HG02973 (cell line): ENCODE results near the gene ADCYAP1R1.

Source experiments
- ATAC-seq: cut with Tn5 transposase; IDR thresholded peaks from one replicate; pipeline ENCODE4 v1.9.1; 2021; ENCODE audit warnings: moderate library complexity; ENCODE audit not compliant: unreplicated experiment

The ADCYAP1R1 gene

DNA sequence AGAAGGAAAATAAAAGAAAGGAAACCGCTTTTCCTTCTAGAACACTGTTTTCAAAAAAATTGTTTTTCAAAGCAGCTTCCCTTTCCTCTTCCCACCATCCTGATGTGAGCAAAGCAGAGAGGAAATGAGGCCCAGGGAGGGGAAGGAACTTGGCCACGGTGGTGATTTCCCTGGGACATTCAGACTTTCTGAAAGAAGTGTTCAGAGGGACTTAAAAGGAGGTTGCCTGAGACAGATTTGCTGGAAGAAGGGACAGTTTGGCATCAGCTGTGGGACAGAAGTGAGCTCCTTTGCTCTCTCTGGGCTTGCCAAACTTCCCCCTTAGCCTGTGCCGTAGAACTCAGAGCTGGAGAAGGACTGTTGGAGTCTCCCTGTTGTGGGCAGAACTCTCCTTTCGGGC lies 30.3 kb downstream of the ADCYAP1R1 start:
- no peak for ATAC-seq

DNA sequence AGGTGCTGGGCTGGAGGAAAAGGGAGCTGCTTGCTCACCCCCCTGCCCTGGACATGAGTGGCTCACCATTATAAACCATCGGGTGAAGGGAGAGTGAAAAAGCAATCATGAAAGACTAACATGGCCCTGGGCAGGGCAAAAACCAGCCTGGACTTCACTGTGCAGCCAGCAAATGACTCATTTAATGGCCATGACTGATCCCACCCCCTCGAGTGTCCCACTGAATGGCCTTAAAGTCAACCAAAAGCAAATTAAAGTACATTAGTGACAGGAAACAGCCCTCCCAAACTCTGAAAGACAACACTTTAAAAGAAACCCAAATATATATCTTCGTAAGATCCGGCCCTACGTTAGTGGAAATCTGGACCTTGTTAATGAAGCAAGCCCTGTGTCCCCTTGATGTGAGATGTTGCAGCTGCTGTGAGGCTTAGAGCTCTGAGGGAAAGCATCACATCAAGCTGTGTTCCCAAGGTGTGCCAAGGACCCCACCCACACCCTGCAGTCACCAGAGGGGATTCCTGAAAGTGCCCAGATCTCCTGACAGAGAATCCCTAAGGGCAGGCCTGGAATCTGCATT lies 31.2 kb downstream of the ADCYAP1R1 start:
- no peak for ATAC-seq

DNA sequence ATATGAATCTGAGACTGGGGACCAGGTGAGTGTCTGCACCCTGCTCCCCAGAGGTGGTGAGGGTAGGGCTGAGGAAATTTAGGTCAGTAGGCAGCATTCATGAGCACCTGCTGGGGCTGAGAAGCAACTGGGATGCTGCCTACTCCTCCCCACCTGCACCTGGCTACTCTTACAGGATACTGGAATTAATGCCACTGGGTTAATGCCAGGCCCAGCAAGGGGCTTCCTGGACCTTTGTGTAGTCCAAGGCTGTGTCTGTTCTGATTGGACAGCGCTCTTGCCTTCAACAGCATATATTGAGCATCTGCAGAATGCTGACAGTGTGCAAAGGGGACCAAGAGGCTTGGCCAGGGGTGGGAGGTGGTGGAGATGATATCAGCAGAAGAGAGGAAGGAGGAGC lies 32.1 kb downstream of the ADCYAP1R1 start:
- ATAC-seq = no peak

DNA sequence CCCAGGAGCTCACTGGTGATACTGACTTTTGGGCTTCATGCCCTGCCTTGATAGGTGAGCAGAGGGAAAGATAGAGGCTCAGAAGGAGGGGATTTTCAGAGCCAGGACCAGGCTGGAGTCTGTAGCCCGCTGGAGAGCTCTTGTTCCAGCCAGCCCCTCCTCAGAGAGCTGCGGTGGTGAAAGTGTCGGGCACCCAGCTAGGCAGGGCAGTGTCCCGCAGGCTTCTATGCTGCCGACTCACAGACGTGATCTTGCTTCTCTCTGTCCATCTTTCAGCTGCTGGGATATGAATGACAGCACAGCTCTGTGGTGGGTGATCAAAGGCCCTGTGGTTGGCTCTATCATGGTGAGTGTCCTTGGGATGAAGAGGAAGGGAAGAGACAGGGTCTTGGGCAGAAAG lies 35.2 kb downstream of the ADCYAP1R1 start:
- ATAC-seq = no peak

DNA sequence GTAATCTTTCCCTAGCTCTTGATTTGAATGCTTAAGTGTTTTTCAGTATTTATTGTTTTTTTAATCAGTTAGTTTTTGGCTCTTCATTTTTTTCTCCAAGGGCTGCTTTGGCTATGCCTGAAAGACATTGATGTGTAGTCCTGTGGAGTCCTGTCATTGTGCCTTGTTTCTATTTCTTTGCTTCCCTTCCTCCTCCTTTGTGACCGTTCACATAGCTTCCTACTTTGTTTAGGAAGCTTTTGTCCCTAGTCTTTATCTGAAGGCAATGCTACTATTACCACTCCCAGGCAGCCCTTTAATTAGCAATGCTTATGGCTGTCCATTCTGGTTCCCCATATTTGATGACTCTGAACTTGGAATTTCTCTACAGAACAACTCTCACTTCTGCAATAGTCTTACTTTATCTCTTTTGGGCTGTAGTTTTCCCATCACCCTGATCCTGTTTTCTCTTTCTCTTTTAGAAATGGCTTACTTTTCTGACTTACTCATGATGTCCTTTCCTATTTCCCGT lies 39.9 kb downstream of the ADCYAP1R1 start:
- ATAC-seq = no peak

DNA sequence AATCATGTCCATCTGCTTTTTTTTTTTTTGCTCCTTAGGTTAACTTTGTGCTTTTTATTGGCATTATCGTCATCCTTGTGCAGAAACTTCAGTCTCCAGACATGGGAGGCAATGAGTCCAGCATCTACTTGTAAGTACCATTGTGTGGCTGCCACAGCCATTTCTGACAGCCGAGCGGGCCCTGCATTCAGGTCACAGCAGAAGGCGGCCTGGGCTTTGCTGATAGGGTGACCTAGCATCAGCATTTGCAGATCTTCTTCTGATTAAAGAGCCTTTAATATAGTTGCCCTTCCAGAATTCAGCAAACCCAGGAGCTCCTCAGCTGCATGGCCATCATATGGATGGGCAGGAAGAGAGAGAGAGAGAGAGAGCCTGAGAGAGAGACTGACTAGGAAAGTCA lies 40.5 kb downstream of the ADCYAP1R1 start:
- no peak for ATAC-seq

DNA sequence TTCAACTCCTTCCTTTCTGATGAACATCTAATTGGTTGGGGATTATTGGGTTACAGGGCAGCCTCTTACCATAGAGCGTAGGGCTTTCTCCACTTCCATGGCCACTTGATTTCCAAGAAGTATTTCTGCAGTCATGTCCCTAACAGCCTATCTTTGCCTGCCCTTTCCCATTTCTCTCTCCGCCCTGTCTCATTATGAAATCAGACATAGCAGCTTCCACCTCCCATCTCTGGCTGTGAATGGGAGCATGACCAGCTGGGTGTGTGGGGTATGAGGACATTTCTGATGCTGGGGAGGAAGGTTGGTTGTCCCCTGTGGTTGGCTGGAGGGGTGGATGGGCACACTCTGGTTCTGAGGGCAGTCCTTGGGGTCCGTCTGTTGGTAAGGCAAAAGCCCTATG lies 41.2 kb downstream of the ADCYAP1R1 start:
- no peak for ATAC-seq

DNA sequence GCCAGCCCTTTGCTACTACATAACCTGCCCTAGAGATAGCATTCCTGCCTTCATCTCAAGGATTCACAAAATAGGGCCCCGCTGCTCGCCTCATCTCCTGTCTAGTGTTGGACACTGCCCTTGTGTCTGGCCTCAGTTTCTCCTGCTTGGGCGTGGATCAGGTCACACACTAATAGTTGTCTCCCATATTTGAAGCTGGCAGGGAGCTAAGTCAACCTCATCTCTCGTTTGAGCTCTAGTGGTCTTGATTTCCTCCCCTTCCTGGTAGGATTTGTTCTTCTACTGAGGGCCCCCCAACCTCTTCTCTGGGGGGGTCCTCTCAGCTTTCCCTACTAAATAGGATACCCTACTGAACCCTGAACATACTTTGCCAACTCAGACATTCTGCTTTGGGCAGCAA lies 42.2 kb downstream of the ADCYAP1R1 start:
- ATAC-seq = no peak

DNA sequence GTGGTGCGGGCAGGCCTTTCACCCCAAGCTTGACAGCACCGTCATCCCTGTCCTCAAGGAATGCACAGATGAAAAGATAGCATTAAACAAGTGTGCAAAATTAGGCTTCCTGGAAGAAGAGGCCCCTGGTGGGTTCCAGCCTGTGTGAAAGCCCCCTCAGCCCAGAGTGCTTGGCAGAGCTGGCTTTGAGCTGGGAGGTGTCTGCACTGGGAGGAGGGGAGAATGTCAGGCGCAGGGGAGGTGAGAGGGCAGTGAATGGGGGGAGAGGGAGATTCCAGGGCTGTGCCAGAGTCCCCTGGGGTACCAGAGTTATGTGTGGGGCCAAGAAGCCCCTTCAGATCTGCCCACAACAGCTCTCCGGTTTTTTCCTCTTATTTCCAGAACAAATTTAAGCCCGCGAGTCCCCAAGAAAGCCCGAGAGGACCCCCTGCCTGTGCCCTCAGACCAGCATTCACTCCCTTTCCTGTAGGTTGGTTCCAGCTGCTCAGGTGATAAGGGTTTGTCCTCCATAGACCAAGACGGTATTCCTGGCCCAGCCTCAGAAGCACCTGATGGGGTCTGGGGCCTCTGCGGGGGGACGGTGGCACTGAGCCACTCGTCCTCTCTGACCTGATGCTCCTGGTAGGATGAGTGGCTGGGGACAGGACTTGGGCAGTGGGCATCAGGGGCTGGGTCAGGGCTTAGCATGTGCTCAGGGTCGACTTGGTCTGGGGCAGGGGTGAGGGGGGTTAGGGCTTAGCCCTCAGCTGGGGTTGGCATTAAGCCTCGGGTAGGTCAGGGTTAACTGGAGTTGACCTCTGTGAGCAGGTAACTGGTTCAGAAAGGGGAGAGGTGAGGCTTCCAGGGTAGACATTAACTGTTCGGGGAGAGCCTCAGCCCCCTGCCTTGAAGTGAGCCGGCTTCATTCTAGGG lies 43.4 kb downstream of the ADCYAP1R1 start:
- ATAC-seq = no peak

DNA sequence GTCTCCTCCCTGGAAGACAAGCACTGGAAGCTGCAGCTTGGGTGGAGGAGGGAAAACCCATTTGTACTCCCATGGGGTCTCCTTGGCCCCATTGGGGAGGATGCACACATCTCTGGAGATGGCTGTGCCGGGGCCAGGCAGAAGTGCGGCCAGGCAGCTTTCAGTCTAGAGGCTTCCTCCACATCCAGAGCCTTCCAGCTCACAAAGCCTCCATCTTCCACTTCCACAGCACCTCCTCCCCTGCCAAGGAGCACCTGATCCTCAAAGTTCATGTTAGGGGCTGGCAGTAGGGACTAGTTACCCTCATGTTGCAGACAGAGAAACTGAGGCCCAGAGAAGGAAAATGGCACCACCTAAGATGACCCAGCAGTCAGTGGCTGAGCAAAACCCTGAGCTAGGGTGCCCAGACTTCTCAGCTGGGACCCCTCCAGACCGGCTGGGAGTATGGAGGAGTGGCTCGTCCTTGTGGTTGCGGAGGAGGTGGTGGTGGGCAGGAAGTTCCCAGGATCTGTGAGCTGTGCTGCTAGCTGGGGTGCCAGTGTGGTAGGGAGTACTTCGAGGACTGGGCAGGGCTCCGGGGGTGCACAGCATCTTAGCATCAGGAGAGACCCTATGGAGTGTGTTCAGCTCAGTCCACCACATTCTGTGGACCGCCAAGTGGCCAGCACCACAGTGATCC lies 44.2 kb downstream of the ADCYAP1R1 start:
- ATAC-seq = no peak

DNA sequence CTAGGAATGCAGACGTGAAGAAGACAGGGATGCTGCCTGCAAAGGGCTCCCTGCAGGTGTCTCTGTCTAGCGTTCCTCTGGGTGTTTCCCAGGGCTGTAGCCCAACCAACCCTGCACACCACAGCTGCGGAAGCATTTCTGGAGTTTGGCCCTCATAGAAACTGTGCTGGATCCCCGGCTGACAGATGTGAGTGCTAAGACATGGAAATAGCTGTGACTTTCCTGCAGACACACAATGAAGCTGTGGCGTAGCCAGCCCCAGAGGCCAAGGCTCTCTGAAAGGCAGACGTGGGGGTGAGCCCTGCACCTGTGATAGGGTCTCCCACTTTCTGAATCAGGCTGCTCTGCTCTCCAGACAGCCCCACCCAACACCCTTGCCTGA lies 44.8 kb downstream of the ADCYAP1R1 start:
- ATAC-seq = no peak

DNA sequence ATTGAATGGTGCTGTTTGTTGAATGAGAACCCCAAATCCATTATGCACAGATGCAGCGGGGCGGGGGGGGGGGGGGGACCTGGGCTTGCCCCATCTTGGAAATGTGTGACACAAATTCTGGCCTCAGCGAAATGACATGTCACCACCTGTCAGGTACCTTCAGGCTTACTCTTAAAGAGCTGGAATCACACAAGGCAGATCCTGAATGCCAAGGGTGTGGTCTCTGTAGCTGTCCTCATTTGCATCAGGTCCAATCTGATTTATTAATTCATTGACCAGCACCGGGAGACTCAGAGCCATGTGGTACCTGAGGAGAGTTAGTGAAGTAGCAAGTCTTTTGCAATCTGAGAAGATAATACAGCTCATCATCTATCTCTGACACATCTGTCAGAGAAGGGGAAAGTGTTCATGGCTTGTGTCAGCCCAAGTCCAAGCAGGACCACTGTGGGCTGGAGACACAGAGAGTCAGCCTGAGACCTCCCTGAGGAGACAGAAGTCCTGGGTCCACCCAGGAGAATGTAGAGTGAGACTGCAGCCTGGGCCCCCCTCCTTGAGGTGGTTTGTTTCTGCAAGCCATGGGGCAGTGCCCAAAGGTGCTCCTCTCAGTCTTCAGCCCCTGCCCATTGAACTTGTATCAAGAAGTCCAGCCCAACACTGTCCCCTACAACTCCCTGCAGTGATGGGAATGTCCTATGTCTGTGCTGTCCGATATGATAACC lies 46.7 kb downstream of the ADCYAP1R1 start:
- ATAC-seq = no peak

DNA sequence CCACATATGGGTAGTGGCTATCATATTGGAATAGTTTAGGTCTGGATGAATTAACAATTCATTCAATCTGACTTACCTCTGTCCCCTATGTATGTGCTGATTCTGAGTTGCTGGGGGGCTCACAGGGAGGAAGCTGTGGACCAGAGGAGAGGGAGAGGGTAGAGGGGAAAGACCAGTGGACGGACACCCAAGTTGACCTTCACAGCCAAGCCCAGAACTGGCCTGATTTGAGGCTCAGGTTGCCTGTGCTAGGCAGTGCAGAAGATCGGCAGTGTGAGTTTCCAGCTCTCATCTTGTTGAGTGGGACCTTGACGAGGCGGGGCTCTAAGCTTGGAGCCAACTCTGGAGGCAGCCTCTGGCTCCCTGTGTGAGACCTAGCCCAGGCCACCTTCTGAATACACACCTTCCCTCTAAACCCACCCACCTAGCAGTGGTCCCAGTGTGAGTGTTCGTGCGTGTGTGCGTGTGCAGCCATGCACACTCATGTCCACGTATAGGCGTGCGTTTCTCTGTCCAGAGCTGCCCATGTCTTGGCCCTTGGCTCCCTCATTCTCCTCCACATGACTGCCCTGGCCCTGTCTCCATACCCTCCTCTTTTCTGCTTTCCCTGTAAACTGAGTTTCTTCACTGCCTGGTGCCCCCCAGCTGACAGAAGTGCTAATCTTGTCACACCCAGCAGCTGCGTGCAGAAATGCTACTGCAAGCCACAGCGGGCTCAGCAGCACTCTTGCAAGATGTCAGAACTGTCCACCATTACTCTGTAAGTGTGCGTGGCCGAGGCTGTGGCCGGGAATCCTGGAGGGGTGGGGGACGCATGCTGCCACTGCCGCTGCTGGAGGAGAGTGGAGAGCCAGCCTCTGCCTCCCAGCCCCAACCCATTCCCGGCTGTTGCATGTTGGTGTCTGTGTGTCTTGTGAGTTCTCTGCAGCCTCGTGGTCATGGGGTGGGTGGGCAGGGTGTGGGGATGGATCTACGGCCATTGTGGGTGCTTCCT lies 47.6 kb downstream of the ADCYAP1R1 start:
- no peak for ATAC-seq

DNA sequence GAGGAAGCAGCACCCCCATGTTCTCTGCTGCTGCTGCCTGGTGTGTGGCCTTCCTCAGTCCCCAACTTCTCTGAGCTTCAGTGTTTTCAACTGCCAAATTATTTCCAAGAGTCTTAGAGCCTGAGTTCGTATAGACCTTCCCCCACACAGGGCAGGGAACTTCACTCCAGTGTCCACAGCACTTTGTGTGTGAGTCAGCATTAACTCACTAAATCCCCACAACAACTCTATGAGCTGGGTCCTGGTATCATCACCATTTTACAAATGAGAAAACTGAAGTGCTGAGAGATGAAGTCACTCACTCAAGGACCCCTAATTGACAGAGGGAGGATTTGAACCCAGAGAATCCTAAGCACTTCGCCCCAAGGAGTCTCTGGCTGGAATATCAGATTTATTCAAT lies 48.3 kb downstream of the ADCYAP1R1 start:
- ATAC-seq = no peak

DNA sequence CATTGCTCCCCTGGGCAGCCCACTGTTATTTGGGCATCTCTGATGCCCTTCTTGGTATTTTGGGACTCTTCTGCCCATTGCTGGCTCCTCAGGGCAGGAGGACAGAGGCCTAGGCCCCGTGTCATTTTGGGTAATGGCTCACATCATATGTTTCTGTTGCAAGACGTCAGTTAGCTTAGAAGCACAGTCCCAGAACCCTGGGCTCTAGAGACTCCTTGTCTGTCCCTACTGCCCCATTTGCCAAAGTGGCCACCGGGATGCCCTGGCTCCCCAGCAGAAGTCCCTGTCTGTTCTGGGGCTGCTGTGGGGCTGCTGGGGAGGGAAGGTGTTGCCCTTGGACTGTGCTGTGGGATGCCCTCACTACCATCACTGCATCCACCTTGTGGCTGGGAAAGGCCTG lies 48.8 kb downstream of the ADCYAP1R1 start:
- no peak for ATAC-seq

DNA sequence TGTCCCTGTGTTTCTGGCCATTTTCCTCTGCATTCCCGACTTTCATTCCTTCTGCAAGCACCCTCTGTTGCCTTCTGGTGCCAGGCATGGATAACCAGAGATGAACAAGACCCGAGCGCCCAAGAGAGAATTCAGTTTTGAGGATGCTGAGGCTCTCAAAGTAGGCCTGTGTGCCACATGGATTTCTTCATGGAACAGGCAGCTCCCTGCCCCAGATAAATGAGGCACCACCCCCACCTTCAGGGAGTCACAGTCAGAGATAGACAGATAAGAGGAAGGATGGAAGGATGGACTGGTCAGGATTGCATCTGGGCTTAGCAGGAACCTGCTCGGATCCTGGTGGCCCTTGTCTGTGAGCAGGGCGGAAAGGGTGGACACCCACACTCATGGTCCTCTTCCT lies 49.4 kb downstream of the ADCYAP1R1 start:
- no peak for ATAC-seq

DNA sequence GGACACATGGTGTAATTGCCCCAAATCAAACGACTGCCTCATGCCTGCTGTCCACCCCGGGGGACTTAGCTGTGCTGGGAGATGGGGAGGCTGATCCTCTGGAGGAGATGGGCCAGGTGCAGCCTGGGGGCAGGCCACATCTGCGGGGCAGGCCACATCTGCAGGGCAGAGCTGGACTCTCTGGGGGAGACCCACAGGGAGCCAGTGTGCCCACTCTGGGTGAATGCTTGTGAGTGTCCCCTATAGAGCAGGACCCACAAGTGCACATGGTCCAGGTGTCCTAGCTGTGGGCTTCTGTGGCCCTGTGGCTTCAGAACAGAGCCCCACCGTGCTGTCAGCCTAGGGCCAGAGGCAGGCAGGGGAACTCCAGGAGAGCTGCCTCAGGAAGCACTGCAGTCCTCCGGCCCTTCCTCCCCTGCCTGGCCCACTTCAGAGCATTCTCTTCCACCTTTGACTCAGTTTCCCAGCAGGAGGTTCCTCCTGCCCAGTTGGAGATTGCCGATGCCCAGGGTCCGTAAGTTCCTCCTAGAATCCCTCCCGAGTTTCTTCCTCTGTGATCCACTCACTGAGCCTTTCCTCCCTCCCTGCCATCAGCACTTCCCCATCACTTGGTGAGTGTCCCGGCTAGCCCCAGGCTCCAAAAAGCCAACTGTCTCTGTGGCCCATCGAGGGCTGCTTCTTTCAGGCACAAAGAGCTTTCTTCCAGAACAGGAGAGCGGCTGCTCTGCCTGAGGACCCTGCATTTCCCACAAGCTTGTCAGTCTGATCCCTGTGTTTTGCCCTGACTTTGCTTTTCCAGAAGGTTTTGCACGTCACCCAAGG lies 50.3 kb downstream of the ADCYAP1R1 start:
- no peak for ATAC-seq

DNA sequence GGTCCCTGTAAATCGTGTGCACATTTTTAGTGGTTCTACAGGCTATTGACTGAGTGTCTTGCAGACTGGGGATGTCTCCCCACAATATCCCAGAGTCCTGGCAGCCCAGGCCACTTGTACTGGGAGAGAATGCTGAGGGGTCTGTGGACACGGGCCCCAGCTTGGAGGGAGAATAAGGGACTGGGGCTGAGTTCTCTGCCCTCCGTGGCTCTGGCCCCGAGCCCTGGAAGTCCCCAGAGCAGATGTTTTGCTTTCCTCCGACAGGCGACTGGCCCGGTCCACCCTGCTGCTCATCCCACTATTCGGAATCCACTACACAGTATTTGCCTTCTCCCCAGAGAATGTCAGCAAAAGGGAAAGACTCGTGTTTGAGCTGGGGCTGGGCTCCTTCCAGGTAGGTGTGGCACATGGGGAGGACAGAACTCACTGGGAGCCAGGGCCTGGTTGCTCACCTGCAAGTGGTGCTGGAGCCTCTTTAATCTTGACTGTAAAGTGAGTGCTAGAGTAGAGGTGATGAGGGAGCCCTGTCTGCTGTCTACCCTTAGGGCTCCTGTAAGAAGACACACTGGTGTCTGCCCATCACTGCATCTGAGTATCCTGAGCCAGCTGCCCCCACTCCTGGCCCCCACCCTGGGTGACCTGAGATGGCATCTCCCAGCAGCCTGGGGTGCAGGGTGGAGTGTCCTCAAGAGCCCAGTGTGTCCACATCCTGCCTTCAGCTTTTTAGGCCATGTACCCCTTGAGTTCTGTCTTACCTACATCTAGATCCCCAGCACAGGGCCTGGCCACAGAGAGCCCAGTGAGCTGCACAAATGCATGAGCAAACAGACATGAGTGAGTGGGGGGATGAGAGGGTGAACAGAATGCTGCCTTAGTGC lies 51.1 kb downstream of the ADCYAP1R1 start:
- ATAC-seq = no peak
